SK-N-SH (cell line): ENCODE measurements around the gene RHOBTB1. TPM values are rescaled to one million over a fixed set of nuclear protein-coding genes. Genes with fewer than 3 reads are reported as not detected.

Source experiments
- CTCF ChIA-PET: fragments of 300-600, 350-600 bp; formaldehyde crosslinking; extraction: SDS; loops from one replicate; lab custom pipeline; 2021; lab: Yijun Ruan, JAX
- POLR2A ChIA-PET: fragments of 350-600 bp; sonication (Branson Sonifier 250); formaldehyde crosslinking; extraction: SDS; loops from one replicate; lab custom pipeline; 2020; ENCODE audit warnings: antibody characterized with exemption, inconsistent platforms; lab: Yijun Ruan, JAX
- DNase-seq: peaks from one replicate; pipeline ENCODE4 v3.0.0; 2012
- H2AFZ ChIP-seq: fragments of 200-600 bp; sonication (generic); 2 replicates; pipeline ENCODE4 v1.8.1; 2016; ENCODE audit warnings: antibody characterized with exemption, mild to moderate bottlenecking, low read depth
- H3F3A ChIP-seq: fragments of 200-600 bp; sonication (generic); replicated peaks from 2 replicates; pipeline ENCODE3; 2016; ENCODE audit warnings: antibody characterized with exemption, mild to moderate bottlenecking; ENCODE audit not compliant: insufficient read depth
- H3K27ac ChIP-seq, 2 experiments: fragments of 200-500 bp in 1 of 2; fragments of 200-600 bp in 1 of 2; sonication (Bioruptor generic) in 1 of 2; sonication (generic), shearing (Covaris generic) in 1 of 2; 2 replicates each; pipeline versions ENCODE4 v1.5.1 to v1.6.1; 2014 to 2016; ENCODE audit warnings: low read depth in 2 of 2, inconsistent platforms in 1 of 2, low read length in 1 of 2, mild to moderate bottlenecking in 1 of 2, mixed read lengths in 1 of 2
- H3K27me3 ChIP-seq: fragments of 200-600 bp; sonication (generic), shearing (Covaris generic); 2 replicates; pipeline ENCODE4 v1.6.1; 2016; ENCODE audit warnings: mixed run types; ENCODE audit not compliant: insufficient read depth
- H3K36me3 ChIP-seq, 2 experiments: fragments of 200-500 bp in 1 of 2; fragments of 200-600 bp in 1 of 2; sonication (Bioruptor generic) in 1 of 2; sonication (generic) in 1 of 2; replicated peaks in 1 of 2; 2 replicates each; pipeline versions ENCODE3 to v1.5.1; 2014 to 2016; ENCODE audit warnings: low read length in 1 of 2, mild to moderate bottlenecking in 1 of 2; ENCODE audit not compliant: insufficient read depth in 2 of 2, control insufficient read depth in 1 of 2
- H3K4me1 ChIP-seq, 2 experiments: fragments of 200-500 bp in 1 of 2; fragments of 200-600 bp in 1 of 2; sonication (Bioruptor generic) in 1 of 2; sonication (generic), shearing (Covaris generic) in 1 of 2; 2 replicates each; pipeline versions ENCODE4 v1.5.1 to v1.6.1; 2014 to 2016; ENCODE audit warnings: low read depth in 1 of 2, low read length in 1 of 2, mixed run types in 1 of 2; ENCODE audit not compliant: insufficient read depth in 2 of 2, control insufficient read depth in 1 of 2
- H3K4me2 ChIP-seq: fragments of 200-600 bp; sonication (generic), shearing (Covaris generic); 2 replicates; pipeline ENCODE4 v1.6.1; 2017; ENCODE audit warnings: mixed run types
- H3K4me3 ChIP-seq, 2 experiments: fragments of 200-500 bp in 1 of 2; fragments of 200-600 bp in 1 of 2; sonication (Bioruptor generic) in 1 of 2; sonication (generic), shearing (Covaris generic) in 1 of 2; 2 replicates each; pipeline versions ENCODE4 v1.5.1 to v1.8.1; 2014 to 2016; ENCODE audit warnings: low read depth in 2 of 2, inconsistent platforms in 1 of 2, low read length in 1 of 2, mild to moderate bottlenecking in 1 of 2, mixed read lengths in 1 of 2, moderate library complexity in 1 of 2
- H3K79me2 ChIP-seq: fragments of 200-600 bp; sonication (generic); 2 replicates; pipeline ENCODE4 v1.8.1; 2017; ENCODE audit warnings: mild to moderate bottlenecking; ENCODE audit not compliant: insufficient read depth
- H3K9ac ChIP-seq: fragments of 200-600 bp; sonication (generic); 2 replicates; pipeline ENCODE4 v1.6.1; 2017; ENCODE audit warnings: mixed run types
- H3K9me2 ChIP-seq: fragments of 200-600 bp; sonication (generic); 2 replicates; pipeline ENCODE4 v1.6.1; 2017; ENCODE audit warnings: mixed run types
- H3K9me3 ChIP-seq: fragments of 200-600 bp; sonication (generic); 2 replicates; pipeline ENCODE4 v1.6.1; 2017; ENCODE audit warnings: mixed run types, mild to moderate bottlenecking, moderate library complexity
- H4K20me1 ChIP-seq: fragments of 200-600 bp; sonication (generic); 2 replicates; pipeline ENCODE4 v1.6.1; 2017; ENCODE audit warnings: mild to moderate bottlenecking, mixed run types; ENCODE audit not compliant: insufficient read depth
- ELF1 ChIP-seq: IDR thresholded peaks from 2 replicates; pipeline ENCODE4 v1.4.0; 2012
- FOXJ3 ChIP-seq: sonication (generic); formaldehyde crosslinking; IDR thresholded peaks from 2 replicates; pipeline ENCODE4 v1.5.1; 2020; ENCODE audit warnings: mild to moderate bottlenecking, missing genetic modification reagents
- FOXM1 ChIP-seq: IDR thresholded peaks from 2 replicates; pipeline ENCODE4 v1.4.0; 2012; ENCODE audit warnings: low read depth, mild to moderate bottlenecking
- GATA2 ChIP-seq: sonication (generic); formaldehyde crosslinking; IDR thresholded peaks from 2 replicates; pipeline ENCODE4 v1.5.0; 2020; ENCODE audit warnings: mild to moderate bottlenecking, missing genetic modification reagents
- JUND ChIP-seq: IDR thresholded peaks from 2 replicates; pipeline ENCODE4 v1.4.0; 2012
- NFIC ChIP-seq: IDR thresholded peaks from 2 replicates; pipeline ENCODE4 v1.4.0; 2012; ENCODE audit warnings: borderline replicate concordance
- POLR2AphosphoS5 ChIP-seq: IDR thresholded peaks from 2 replicates; pipeline ENCODE4 v1.6.1; 2012; ENCODE audit warnings: low read depth, low read length
- RAD21 ChIP-seq: IDR thresholded peaks from 2 replicates; pipeline ENCODE4 v1.6.1; 2012; ENCODE audit warnings: mild to moderate bottlenecking, low read length
- RCOR1 ChIP-seq: fragments of 150-350 bp; IDR thresholded peaks from 2 replicates; pipeline ENCODE4 v1.6.1; 2017; ENCODE audit warnings: antibody characterized with exemption, low read length
- TCF12 ChIP-seq: IDR thresholded peaks from 2 replicates; pipeline ENCODE4 v1.4.0; 2012
- TEAD4 ChIP-seq: IDR thresholded peaks from 2 replicates; pipeline ENCODE4 v1.4.0; 2012; ENCODE audit warnings: mild to moderate bottlenecking, borderline replicate concordance; ENCODE audit not compliant: insufficient read depth
- WGBS: methylation state at CpG from one replicate; pipeline ENCODE4 v1.1.6; 2017; ENCODE audit warnings: low lambda C conversion rate; 5-methylcytosine and 5-hydroxymethylcytosine counted together
- polyA plus RNA-seq, 3 experiments: library from polyadenylated mRNA; depleted of rRNA; stranded (reverse); fragments of >200 nt; gene quantifications; 2 replicates each; pipeline ENCODE4 v1.2.3, GENCODE V29; 2012
- TF ChIP-seq, protein P1 (sequence below): IDR thresholded peaks from 2 replicates; pipeline ENCODE4; 2012
- TF ChIP-seq, protein P2 (sequence below): fragments of 150-350 bp; IDR thresholded peaks from 2 replicates; pipeline ENCODE4 v1.6.1; 2017; ENCODE audit warnings: antibody characterized with exemption, low read length, low read depth, borderline replicate concordance
- TF ChIP-seq, protein P3 (sequence below): IDR thresholded peaks from 2 replicates; pipeline ENCODE4 v1.6.1; 2012; ENCODE audit warnings: mild to moderate bottlenecking, low read depth, low read length, moderate library complexity

Gene RHOBTB1
- polyA plus RNA-seq, 1 of the 3 experiments (the other 2 are of a cell fraction) = 10.5 TPM

DNA sequence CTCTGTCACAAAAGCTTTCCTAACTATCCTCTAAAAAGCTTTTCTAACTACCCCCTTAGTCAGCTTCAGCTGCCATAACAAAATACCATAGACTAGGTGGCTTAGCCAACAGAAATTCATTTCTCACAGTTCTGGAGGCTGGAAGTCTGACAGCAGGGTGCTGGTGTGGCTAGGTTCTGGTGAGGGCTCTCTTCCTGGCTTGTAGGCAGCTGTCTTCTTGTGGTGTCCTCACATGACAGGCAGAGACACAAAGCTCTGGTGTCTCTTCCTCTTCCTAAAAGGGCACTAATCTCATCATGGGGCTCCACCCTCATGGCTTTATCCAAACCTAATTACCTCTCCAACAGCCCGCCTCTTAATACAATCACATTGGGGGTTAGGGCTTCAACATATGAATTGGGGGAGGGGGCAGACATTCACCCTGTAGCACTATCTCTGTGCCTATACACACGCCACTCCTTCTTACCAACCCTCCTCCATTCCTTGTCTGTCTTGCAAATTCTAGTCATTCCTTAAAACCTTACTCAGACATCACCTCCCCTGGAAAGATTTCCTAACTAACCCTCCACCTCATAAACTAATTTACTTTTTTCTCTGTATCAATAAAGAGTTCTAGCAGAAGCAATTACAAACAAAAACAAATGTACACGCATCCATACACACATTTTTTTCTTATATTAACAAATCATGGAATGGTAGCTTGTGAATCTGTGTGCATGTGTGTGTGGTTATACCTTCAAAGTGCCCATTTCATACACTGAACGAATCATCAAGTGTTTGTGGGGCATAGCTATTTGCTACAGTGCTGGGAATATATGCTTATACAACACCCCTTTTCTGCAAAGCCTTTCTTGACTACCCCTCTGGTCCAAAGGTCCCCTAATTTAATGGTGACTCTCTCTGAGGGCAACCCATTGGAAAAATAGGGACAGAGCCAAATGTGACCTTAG lies 26.4 kb downstream of the RHOBTB1 start:
- Histone ChIP-seq H3F3A (peaks cover 12% of the 10 kb centered on the region), H3K27me3 (no peaks in the 10 kb centered on the region), H3K9ac (no peak overlapping the region), H3K9me3 (no peaks in the 10 kb centered on the region), H3K36me3 (no peaks in the 10 kb centered on the region)
- TF ChIP-seq NFIC (no peak), FOXJ3 (CRISPR knock-in tag) (no peak), RAD21 (no peak), RCOR1 (no peak), TCF12 (no peak), POLR2AphosphoS5 (no peak), ELF1 (no peak), FOXM1 (no peak), TEAD4 (no peak), JUND (no peak), GATA2 (CRISPR knock-in tag) (no peak)
- TF ChIP-seq, protein P1, sequence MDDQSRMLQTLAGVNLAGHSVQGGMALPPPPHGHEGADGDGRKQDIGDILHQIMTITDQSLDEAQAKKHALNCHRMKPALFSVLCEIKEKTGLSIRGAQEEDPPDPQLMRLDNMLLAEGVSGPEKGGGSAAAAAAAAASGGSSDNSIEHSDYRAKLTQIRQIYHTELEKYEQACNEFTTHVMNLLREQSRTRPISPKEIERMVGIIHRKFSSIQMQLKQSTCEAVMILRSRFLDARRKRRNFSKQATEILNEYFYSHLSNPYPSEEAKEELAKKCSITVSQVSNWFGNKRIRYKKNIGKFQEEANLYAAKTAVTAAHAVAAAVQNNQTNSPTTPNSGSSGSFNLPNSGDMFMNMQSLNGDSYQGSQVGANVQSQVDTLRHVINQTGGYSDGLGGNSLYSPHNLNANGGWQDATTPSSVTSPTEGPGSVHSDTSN = no peak
- TF ChIP-seq, protein P2, sequence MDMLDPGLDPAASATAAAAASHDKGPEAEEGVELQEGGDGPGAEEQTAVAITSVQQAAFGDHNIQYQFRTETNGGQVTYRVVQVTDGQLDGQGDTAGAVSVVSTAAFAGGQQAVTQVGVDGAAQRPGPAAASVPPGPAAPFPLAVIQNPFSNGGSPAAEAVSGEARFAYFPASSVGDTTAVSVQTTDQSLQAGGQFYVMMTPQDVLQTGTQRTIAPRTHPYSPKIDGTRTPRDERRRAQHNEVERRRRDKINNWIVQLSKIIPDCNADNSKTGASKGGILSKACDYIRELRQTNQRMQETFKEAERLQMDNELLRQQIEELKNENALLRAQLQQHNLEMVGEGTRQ = no peak
- TF ChIP-seq, protein P3, sequence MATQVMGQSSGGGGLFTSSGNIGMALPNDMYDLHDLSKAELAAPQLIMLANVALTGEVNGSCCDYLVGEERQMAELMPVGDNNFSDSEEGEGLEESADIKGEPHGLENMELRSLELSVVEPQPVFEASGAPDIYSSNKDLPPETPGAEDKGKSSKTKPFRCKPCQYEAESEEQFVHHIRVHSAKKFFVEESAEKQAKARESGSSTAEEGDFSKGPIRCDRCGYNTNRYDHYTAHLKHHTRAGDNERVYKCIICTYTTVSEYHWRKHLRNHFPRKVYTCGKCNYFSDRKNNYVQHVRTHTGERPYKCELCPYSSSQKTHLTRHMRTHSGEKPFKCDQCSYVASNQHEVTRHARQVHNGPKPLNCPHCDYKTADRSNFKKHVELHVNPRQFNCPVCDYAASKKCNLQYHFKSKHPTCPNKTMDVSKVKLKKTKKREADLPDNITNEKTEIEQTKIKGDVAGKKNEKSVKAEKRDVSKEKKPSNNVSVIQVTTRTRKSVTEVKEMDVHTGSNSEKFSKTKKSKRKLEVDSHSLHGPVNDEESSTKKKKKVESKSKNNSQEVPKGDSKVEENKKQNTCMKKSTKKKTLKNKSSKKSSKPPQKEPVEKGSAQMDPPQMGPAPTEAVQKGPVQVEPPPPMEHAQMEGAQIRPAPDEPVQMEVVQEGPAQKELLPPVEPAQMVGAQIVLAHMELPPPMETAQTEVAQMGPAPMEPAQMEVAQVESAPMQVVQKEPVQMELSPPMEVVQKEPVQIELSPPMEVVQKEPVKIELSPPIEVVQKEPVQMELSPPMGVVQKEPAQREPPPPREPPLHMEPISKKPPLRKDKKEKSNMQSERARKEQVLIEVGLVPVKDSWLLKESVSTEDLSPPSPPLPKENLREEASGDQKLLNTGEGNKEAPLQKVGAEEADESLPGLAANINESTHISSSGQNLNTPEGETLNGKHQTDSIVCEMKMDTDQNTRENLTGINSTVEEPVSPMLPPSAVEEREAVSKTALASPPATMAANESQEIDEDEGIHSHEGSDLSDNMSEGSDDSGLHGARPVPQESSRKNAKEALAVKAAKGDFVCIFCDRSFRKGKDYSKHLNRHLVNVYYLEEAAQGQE = no peak
- TF ChIP-seq, all 33 proteins: peak for 0
- Histone ChIP-seq H3K79me2 (peaks cover 26% of the 10 kb centered on the region), H3K4me2 (no peak overlapping the region), H3K9me2 (no peaks in the 10 kb centered on the region), H3K27ac (no peak overlapping the region), H2AFZ (no peak overlapping the region), H3K4me3 (no peak overlapping the region), H3K4me1 (peaks cover 4 to 11% of the 10 kb centered on the region in 2 experiments; a peak in 3 of 4 replicates), H4K20me1 (no peaks in the 10 kb centered on the region)
- CTCF ChIA-PET = no interaction called here
- POLR2A ChIA-PET = no interaction called here
- WGBS = 92% methylated on average over 4 of the region's 4 CpGs
- DNase-seq = no peak
